Testis (tissue), 2 donors: ENCODE results near the gene IREB2.

Source experiments
- POLR2A ChIP-seq: fragments of 450-650 bp; IDR thresholded peaks from one replicate; pipeline ENCODE4 v1.6.1; 2017; ENCODE audit warnings: antibody characterized with exemption, mild to moderate bottlenecking, moderate library complexity
- TF ChIP-seq, protein P1 (sequence below), 3 experiments: fragments of 450-650 bp in 2 of 3; fragments of 200-600 bp in 1 of 3; sonication (generic) in 1 of 3; IDR thresholded peaks; one replicate each; pipeline ENCODE4 v1.5.1; 2016 to 2019; ENCODE audit warnings: antibody characterized with exemption in 3 of 3, mild to moderate bottlenecking in 2 of 3, moderate library complexity in 1 of 3

DNA sequence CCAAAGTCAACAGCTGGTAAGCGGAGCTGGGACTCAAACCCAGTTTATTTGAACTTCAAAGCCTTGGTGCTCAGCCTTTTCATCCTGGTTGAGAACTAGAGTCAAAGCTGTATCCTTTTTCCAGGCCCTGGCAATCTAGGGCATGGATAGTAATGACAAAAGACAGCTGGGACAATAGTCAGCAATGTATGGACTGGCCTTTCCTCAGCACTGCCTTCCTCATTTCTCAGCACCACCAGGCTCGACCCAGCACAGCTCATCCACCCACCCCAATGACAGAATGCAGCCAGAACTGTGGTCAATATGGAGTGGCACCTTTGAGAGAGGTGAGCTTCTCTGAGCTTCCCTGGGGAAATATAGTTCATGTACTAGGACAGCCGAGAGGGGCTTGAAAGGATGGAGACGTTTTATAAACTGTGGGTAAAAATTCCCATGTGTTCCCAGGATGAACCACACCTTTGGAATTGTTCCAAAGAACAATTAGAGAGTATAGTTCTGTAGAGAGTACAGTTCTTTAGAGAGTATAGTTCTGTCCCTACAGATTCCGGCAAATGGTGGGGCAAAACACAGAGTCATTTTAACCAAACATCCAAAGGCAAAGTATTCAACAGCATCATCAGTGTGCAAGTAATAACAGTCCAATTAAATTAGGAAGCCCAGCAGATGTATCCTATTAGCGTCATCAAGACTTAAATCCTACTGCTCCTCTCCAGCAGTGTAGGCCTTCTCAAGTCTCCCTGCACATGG is 30.2 kb upstream of the IREB2 start:
- TF ChIP-seq, protein P1, sequence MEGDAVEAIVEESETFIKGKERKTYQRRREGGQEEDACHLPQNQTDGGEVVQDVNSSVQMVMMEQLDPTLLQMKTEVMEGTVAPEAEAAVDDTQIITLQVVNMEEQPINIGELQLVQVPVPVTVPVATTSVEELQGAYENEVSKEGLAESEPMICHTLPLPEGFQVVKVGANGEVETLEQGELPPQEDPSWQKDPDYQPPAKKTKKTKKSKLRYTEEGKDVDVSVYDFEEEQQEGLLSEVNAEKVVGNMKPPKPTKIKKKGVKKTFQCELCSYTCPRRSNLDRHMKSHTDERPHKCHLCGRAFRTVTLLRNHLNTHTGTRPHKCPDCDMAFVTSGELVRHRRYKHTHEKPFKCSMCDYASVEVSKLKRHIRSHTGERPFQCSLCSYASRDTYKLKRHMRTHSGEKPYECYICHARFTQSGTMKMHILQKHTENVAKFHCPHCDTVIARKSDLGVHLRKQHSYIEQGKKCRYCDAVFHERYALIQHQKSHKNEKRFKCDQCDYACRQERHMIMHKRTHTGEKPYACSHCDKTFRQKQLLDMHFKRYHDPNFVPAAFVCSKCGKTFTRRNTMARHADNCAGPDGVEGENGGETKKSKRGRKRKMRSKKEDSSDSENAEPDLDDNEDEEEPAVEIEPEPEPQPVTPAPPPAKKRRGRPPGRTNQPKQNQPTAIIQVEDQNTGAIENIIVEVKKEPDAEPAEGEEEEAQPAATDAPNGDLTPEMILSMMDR (IDR thresholded peaks at IDR 0.05): no peak
- TF ChIP-seq POLR2A: no peak
